CD4-positive, alpha-beta T cell treated with Interferon gamma for 1 hour (primary cell): Measurements from ENCODE around the gene MLLT10.

ENCODE experiments used
- DNase-seq: peaks from one replicate; pipeline ENCODE4 v3.0.0-alpha.2; 2020

MLLT10 gene

GRCh38 chr10:21517134-21518031, 16.6 kb upstream of the MLLT10 start:
- DNase-seq: no peak

- DNase-seq: no peak
Observed at GRCh38 chr10:21518149-21518640, 15.8 kb upstream of the MLLT10 start.

GRCh38 chr10:21518641-21519396, 15.2 kb upstream of the MLLT10 start:
- no peak for DNase-seq

- no peak for DNase-seq
Observed at GRCh38 chr10:21519397-21519933, 14.6 kb upstream of the MLLT10 start.

GRCh38 chr10:21519941-21520436, 14.0 kb upstream of the MLLT10 start:
- DNase-seq: no peak

- DNase-seq: no peak
Observed at GRCh38 chr10:21520509-21520908, 13.5 kb upstream of the MLLT10 start.

- DNase-seq: no peak
Observed at GRCh38 chr10:21520949-21521348, 13.1 kb upstream of the MLLT10 start.

GRCh38 chr10:21521751-21522533, 12.1 kb upstream of the MLLT10 start:
- DNase-seq: no peak

- no peak for DNase-seq
Observed at GRCh38 chr10:21522631-21523406, 11.2 kb upstream of the MLLT10 start.

- no peak for DNase-seq
Observed at GRCh38 chr10:21523557-21524008, 10.4 kb upstream of the MLLT10 start.

GRCh38 chr10:21524131-21524525, 9.9 kb upstream of the MLLT10 start:
- DNase-seq: no peak

GRCh38 chr10:21524526-21525366, 9.3 kb upstream of the MLLT10 start:
- no peak for DNase-seq

- peak; percentile 46 for DNase-seq
Observed at GRCh38 chr10:21525367-21526187, 8.5 kb upstream of the MLLT10 start, which contains the start of gene SKIDA1. Gene SKIDA1, minus strand, starts transcription at chr10:21525682. Its CDS starts 7,860 bp downstream, at chr10:21517822.

- DNase-seq: peak; percentile 49
Observed at GRCh38 chr10:21526188-21526859, 7.7 kb upstream of the MLLT10 start.

- peak; percentile 18 for DNase-seq
Observed at GRCh38 chr10:21526860-21527597, 7.0 kb upstream of the MLLT10 start.

- no peak for DNase-seq
Observed at GRCh38 chr10:21527598-21528235, 6.3 kb upstream of the MLLT10 start.

- no peak for DNase-seq
Observed at GRCh38 chr10:21528236-21529031, 5.6 kb upstream of the MLLT10 start.
